Measurements from ENCODE around the gene CLCA2.

Gene CLCA2

GRCh38 chr1:86395751-86396497 lies 28.0 kb upstream of the CLCA2 start, which contains the start of gene ODF2L:
ODF2L (minus strand) TSS chr1:86396323; CDS start chr1:86387027, 9,296 bp downstream.
- peak within 1 kb of the TSS; percentile 92 for H3K4me3 ChIP-seq (ENCODE audit: low read length)
- H3K27me3 ChIP-seq (ENCODE audit: control insufficient read depth, insufficient read depth, low read length): no peaks in the 10 kb centered on the region
- H3K4me1 ChIP-seq (ENCODE audit: control insufficient read depth, insufficient read depth, low read length): peaks cover 20% of the 10 kb centered on the region
- H3K4me2 ChIP-seq (ENCODE audit: low read length): peak within 1 kb of the TSS; percentile 89
- no peaks in the 10 kb centered on the region for H3K9me3 ChIP-seq (replicated peaks; ENCODE audit: low read length)
- peak within 1 kb of the TSS; percentile 89 for H3K9ac ChIP-seq (ENCODE audit: low read depth, low read length)
- H3K36me3 ChIP-seq (ENCODE audit: insufficient read depth, low read length): no peaks in the 10 kb centered on the region

- Histone ChIP-seq H3K9me3 (replicated peaks; ENCODE audit: low read length) (no peaks in the 10 kb centered on the region), H3K4me1 (ENCODE audit: control insufficient read depth, insufficient read depth, low read length) (peaks cover 20% of the 10 kb centered on the region), H3K4me3 (ENCODE audit: low read length) (peak overlapping the region; percentile 92)
Measured at GRCh38 chr1:86396498-86396890, 27.5 kb upstream of the CLCA2 start.

GRCh38 chr1:86409416-86410021 lies 14.5 kb upstream of the CLCA2 start:
- no peak overlapping the region for H3K4me3 ChIP-seq (ENCODE audit: low read length)
- no peak overlapping the region for H3K9ac ChIP-seq (ENCODE audit: low read depth, low read length)
- H3K36me3 ChIP-seq (ENCODE audit: insufficient read depth, low read length): no peaks in the 10 kb centered on the region
- no peak overlapping the region for H3K4me2 ChIP-seq (ENCODE audit: low read length)
- no peaks in the 10 kb centered on the region for H3K4me1 ChIP-seq (ENCODE audit: control insufficient read depth, insufficient read depth, low read length)
- H3K27me3 ChIP-seq (ENCODE audit: control insufficient read depth, insufficient read depth, low read length): peaks cover 8% of the 10 kb centered on the region
- no peaks in the 10 kb centered on the region for H3K9me3 ChIP-seq (replicated peaks; ENCODE audit: low read length)

More at GRCh38 chr1:86396498-86396890, 27.5 kb upstream of the CLCA2 start:
- Histone ChIP-seq H3K4me2 (ENCODE audit: low read length) (peak overlapping the region; percentile 89), H3K27me3 (ENCODE audit: control insufficient read depth, insufficient read depth, low read length) (no peaks in the 10 kb centered on the region), H3K36me3 (ENCODE audit: insufficient read depth, low read length) (no peaks in the 10 kb centered on the region), H3K9ac (ENCODE audit: low read depth, low read length) (peak overlapping the region; percentile 89)

GRCh38 chr1:86410879-86411278 lies 13.1 kb upstream of the CLCA2 start:
- Histone ChIP-seq H3K4me2 (ENCODE audit: low read length) (no peak overlapping the region), H3K9me3 (replicated peaks; ENCODE audit: low read length) (no peaks in the 10 kb centered on the region)

GRCh38 chr1:86416343-86416742 lies 7.6 kb upstream of the CLCA2 start:
- Histone ChIP-seq H3K4me1 (ENCODE audit: control insufficient read depth, insufficient read depth, low read length) (no peaks in the 10 kb centered on the region), H3K9ac (ENCODE audit: low read depth, low read length) (no peak overlapping the region), H3K36me3 (ENCODE audit: insufficient read depth, low read length) (no peaks in the 10 kb centered on the region), H3K4me3 (ENCODE audit: low read length) (no peak overlapping the region), H3K4me2 (ENCODE audit: low read length) (no peak overlapping the region), H3K27me3 (ENCODE audit: control insufficient read depth, insufficient read depth, low read length) (no peaks in the 10 kb centered on the region), H3K9me3 (replicated peaks; ENCODE audit: low read length) (no peaks in the 10 kb centered on the region)

More at GRCh38 chr1:86410879-86411278, 13.1 kb upstream of the CLCA2 start:
- Histone ChIP-seq H3K9ac (ENCODE audit: low read depth, low read length) (no peak overlapping the region), H3K4me1 (ENCODE audit: control insufficient read depth, insufficient read depth, low read length) (no peaks in the 10 kb centered on the region), H3K4me3 (ENCODE audit: low read length) (no peak overlapping the region), H3K36me3 (ENCODE audit: insufficient read depth, low read length) (no peaks in the 10 kb centered on the region), H3K27me3 (ENCODE audit: control insufficient read depth, insufficient read depth, low read length) (peaks cover 4% of the 10 kb centered on the region)

- no peak overlapping the region for H3K9ac ChIP-seq (ENCODE audit: low read depth, low read length)
- no peak overlapping the region for H3K4me3 ChIP-seq (ENCODE audit: low read length)
Measured at GRCh38 chr1:86419277-86419903, 4.6 kb upstream of the CLCA2 start.

GRCh38 chr1:86421601-86422280 lies 2.2 kb upstream of the CLCA2 start:
- Histone ChIP-seq H3K4me1 (ENCODE audit: control insufficient read depth, insufficient read depth, low read length) (peaks cover 2% of the 10 kb centered on the region), H3K9ac (ENCODE audit: low read depth, low read length) (no peak overlapping the region), H3K9me3 (replicated peaks; ENCODE audit: low read length) (no peaks in the 10 kb centered on the region), H3K4me3 (ENCODE audit: low read length) (no peak overlapping the region), H3K36me3 (ENCODE audit: insufficient read depth, low read length) (no peaks in the 10 kb centered on the region), H3K27me3 (ENCODE audit: control insufficient read depth, insufficient read depth, low read length) (no peaks in the 10 kb centered on the region), H3K4me2 (ENCODE audit: low read length) (no peak overlapping the region)

More at GRCh38 chr1:86419277-86419903, 4.6 kb upstream of the CLCA2 start:
- no peak overlapping the region for H3K4me2 ChIP-seq (ENCODE audit: low read length)
- H3K27me3 ChIP-seq (ENCODE audit: control insufficient read depth, insufficient read depth, low read length): no peaks in the 10 kb centered on the region
- H3K36me3 ChIP-seq (ENCODE audit: insufficient read depth, low read length): no peaks in the 10 kb centered on the region
- H3K4me1 ChIP-seq (ENCODE audit: control insufficient read depth, insufficient read depth, low read length): peaks cover 2% of the 10 kb centered on the region
- H3K9me3 ChIP-seq (replicated peaks; ENCODE audit: low read length): no peaks in the 10 kb centered on the region

- no peak overlapping the region for H3K9ac ChIP-seq (ENCODE audit: low read depth, low read length)
- no peaks in the 10 kb centered on the region for H3K9me3 ChIP-seq (replicated peaks; ENCODE audit: low read length)
- H3K4me1 ChIP-seq (ENCODE audit: control insufficient read depth, insufficient read depth, low read length): peaks cover 2% of the 10 kb centered on the region
- no peak overlapping the region for H3K4me2 ChIP-seq (ENCODE audit: low read length)
- H3K27me3 ChIP-seq (ENCODE audit: control insufficient read depth, insufficient read depth, low read length): no peaks in the 10 kb centered on the region
- H3K4me3 ChIP-seq (ENCODE audit: low read length): no peak overlapping the region
- H3K36me3 ChIP-seq (ENCODE audit: insufficient read depth, low read length): no peaks in the 10 kb centered on the region
Measured at GRCh38 chr1:86423473-86423872, 498 bp upstream of the CLCA2 start.

- no peaks in the 10 kb centered on the region for H3K27me3 ChIP-seq (ENCODE audit: control insufficient read depth, insufficient read depth, low read length)
- peaks cover 14% of the 10 kb centered on the region for H3K4me1 ChIP-seq (ENCODE audit: control insufficient read depth, insufficient read depth, low read length)
- H3K36me3 ChIP-seq (ENCODE audit: insufficient read depth, low read length): no peaks in the 10 kb centered on the region
- H3K4me3 ChIP-seq (ENCODE audit: low read length): no peak overlapping the region
- H3K9me3 ChIP-seq (replicated peaks; ENCODE audit: low read length): no peaks in the 10 kb centered on the region
- H3K4me2 ChIP-seq (ENCODE audit: low read length): no peak overlapping the region
- peak overlapping the region; percentile 3 for H3K9ac ChIP-seq (ENCODE audit: low read depth, low read length)
Measured at GRCh38 chr1:86429122-86429725, 5.3 kb downstream of the CLCA2 start.

- peaks cover 14% of the 10 kb centered on the region for H3K4me1 ChIP-seq (ENCODE audit: control insufficient read depth, insufficient read depth, low read length)
- H3K4me2 ChIP-seq (ENCODE audit: low read length): peak overlapping the region; percentile 46
- peak overlapping the region; percentile 32 for H3K9ac ChIP-seq (ENCODE audit: low read depth, low read length)
- H3K27me3 ChIP-seq (ENCODE audit: control insufficient read depth, insufficient read depth, low read length): no peaks in the 10 kb centered on the region
- no peak overlapping the region for H3K4me3 ChIP-seq (ENCODE audit: low read length)
- H3K36me3 ChIP-seq (ENCODE audit: insufficient read depth, low read length): no peaks in the 10 kb centered on the region
- no peaks in the 10 kb centered on the region for H3K9me3 ChIP-seq (replicated peaks; ENCODE audit: low read length)
Measured at GRCh38 chr1:86429835-86430234, 5.9 kb downstream of the CLCA2 start.

GRCh38 chr1:86430376-86430775 lies 6.4 kb downstream of the CLCA2 start:
- Histone ChIP-seq H3K4me1 (ENCODE audit: control insufficient read depth, insufficient read depth, low read length) (peaks cover 14% of the 10 kb centered on the region), H3K36me3 (ENCODE audit: insufficient read depth, low read length) (no peaks in the 10 kb centered on the region), H3K4me3 (ENCODE audit: low read length) (no peak overlapping the region), H3K27me3 (ENCODE audit: control insufficient read depth, insufficient read depth, low read length) (no peaks in the 10 kb centered on the region), H3K9me3 (replicated peaks; ENCODE audit: low read length) (no peaks in the 10 kb centered on the region), H3K9ac (ENCODE audit: low read depth, low read length) (peak overlapping the region; percentile 32), H3K4me2 (ENCODE audit: low read length) (peak overlapping the region; percentile 46)

Measured in skeletal muscle satellite cell (primary cell).